Activated T-cell treated with anti-CD3 and anti-CD28 coated beads, Interleukin-2, amount 50 U/mL, for 4 hours (primary cell): Measurements from ENCODE around the gene TNS4. TPM values are rescaled to one million over a fixed set of nuclear protein-coding genes. Genes with fewer than 3 reads are reported as not detected.
A peak's percentile ranks its signal among the peaks of the same experiment; 100 is the strongest.

ENCODE experiments used
- ATAC-seq, 2 donors: fragments of 200-7000 bp; cut with Tn5 transposase; one replicate each; pipeline ENCODE4 v1.10.0; 2021
- DNase-seq: peaks from one replicate; pipeline ENCODE4 v3.0.0-alpha.2; 2020
- H3K27me3 Mint-ChIP-seq: one replicate; pipeline ENCODE4 v1.8.0; 2021; ENCODE audit warnings: low read depth, mixed read lengths
- H3K36me3 Mint-ChIP-seq: one replicate; pipeline ENCODE4 v1.8.0; 2022; ENCODE audit warnings: mixed read lengths; ENCODE audit not compliant: insufficient read depth
- H3K4me1 Mint-ChIP-seq: one replicate; pipeline ENCODE4 v1.8.0; 2021; ENCODE audit warnings: low read depth, mixed read lengths
- H3K4me3 Mint-ChIP-seq: one replicate; pipeline ENCODE4 v1.8.0; 2021; ENCODE audit warnings: mild to moderate bottlenecking, moderate library complexity, mixed read lengths
- H3K9me3 Mint-ChIP-seq: one replicate; pipeline ENCODE4 v1.8.0; 2021; ENCODE audit warnings: mixed read lengths
- total RNA-seq, 3 donors: library from RNA; stranded (reverse); gene quantifications; one replicate each; pipeline ENCODE4 v1.2.1, GENCODE V29; 2021

TNS4 gene
- total RNA-seq, 3 donors from 2014 or later = 3.9 to 4.7 (median 4.1) TPM

DNA sequence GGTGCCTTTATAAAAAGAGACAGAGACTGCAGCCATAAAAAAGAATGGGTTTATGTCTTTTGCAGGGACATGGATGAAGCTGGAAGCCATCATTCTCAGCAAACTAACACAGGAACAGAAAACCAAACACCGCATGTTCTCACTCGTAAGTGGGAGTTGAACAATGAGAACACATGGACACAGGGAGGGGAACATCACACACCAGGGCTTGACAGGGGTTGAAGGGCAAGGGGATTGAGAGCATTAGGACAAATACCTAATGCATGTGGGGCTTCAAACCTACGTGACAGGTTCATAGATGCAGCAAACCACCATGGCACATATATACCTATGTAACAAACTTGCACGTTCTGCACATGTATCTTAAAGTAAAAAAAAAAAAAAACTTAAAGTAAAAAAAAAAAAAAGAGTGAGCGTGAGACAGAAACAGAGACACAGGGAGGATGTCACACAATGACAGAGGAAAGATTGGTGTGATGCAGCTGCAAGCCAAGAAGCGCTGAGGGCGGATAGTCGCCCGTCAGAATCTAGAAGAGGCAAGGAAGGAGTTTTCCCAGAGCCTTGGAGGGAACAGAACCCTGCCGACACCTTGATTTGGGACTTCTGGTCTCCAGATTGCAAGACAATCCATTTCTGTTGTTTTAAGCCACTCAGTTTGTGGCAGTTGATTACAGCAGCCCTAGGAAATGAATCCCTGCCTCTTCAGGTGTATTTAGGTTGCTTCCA lies 27.4 kb upstream of the TNS4 start:
- Mint-ChIP-seq H3K4me3 (no peak overlapping the region), H3K36me3 (peaks cover 16% of the 10 kb centered on the region), H3K9me3 (peaks cover 21% of the 10 kb centered on the region), H3K4me1 (peaks cover 50% of the 10 kb centered on the region), H3K27me3 (no peaks in the 10 kb centered on the region)
- DNase-seq = no peak
- no peak for ATAC-seq

- Mint-ChIP-seq H3K27me3 (no peaks in the 10 kb centered on the region), H3K4me3 (no peak overlapping the region), H3K9me3 (peaks cover 24% of the 10 kb centered on the region), H3K4me1 (peaks cover 31% of the 10 kb centered on the region), H3K36me3 (peaks cover 18% of the 10 kb centered on the region)
- ATAC-seq = no peak
- no peak for DNase-seq
Observed at GRCh38 chr17:40526668-40527067, 25.2 kb upstream of the TNS4 start.

GRCh38 chr17:40525294-40525693 lies 23.9 kb upstream of the TNS4 start:
- Mint-ChIP-seq H3K4me1 (peaks cover 22% of the 10 kb centered on the region), H3K27me3 (no peaks in the 10 kb centered on the region), H3K36me3 (peaks cover 18% of the 10 kb centered on the region)

DNA sequence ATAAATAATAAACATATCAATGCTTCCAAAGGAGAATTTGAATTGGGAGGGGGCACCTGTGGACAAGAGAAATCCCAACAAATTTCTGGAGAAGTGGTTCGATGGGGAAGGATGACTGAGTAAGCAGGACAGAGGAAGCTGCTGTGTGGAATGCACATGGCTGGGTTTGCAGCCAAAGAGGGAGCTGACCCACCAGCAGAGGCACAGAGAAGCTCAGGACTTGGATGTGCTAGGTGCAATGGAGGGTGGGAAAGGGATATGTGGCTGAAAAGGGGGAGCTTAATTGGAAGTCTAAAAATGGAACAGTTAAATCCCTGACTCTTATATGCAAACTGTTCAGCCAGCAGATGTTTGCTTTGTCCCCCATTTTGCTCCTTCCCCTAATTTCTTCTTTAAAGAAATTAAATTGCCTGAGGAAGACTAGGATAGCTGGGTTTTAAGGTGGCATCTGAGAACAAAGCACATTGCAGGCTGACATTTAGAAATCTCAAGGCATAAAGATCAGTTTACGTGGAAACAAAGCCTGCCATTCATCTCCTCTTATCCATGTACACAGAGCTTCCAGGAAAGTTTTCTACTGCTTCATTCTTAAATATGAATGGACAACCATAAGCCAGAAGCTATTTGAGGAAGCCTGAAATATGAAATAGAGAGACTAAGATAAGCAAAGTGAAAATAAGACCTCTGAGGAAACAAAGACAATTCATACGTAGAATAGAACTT lies 23.0 kb upstream of the TNS4 start:
- Mint-ChIP-seq H3K9me3 (peaks cover 24% of the 10 kb centered on the region), H3K36me3 (peaks cover 18% of the 10 kb centered on the region), H3K4me3 (no peak overlapping the region), H3K27me3 (no peaks in the 10 kb centered on the region), H3K4me1 (peaks cover 15% of the 10 kb centered on the region)
- ATAC-seq (no peak), DNase-seq (no peak)

More at GRCh38 chr17:40525294-40525693, 23.9 kb upstream of the TNS4 start:
- H3K9me3 Mint-ChIP-seq = peaks cover 24% of the 10 kb centered on the region
- no peak overlapping the region for H3K4me3 Mint-ChIP-seq
- ATAC-seq (no peak), DNase-seq (no peak)

DNA sequence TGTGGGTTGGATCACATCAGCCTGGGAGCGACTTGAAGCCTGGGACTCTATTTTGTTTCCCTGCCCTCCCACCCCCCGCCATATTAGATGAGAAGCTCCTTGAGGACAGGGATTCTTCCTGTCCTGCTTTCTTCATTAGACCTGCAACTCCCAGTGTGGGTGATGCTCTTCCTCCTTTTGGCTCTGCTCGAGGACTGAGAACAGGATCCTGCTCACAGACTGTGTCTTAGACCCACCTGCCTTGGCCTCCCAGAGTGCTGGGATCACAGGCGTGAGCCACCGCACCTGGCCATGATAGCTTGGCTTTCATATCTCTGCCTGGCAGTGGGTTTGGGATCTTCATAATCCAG lies 21.5 kb upstream of the TNS4 start:
- H3K9me3 Mint-ChIP-seq = peaks cover 24% of the 10 kb centered on the region
- H3K27me3 Mint-ChIP-seq = no peaks in the 10 kb centered on the region
- no peak for DNase-seq
- H3K36me3 Mint-ChIP-seq = peaks cover 18% of the 10 kb centered on the region
- H3K4me1 Mint-ChIP-seq = peaks cover 21% of the 10 kb centered on the region
- no peak for ATAC-seq
- H3K4me3 Mint-ChIP-seq = no peak overlapping the region

DNA sequence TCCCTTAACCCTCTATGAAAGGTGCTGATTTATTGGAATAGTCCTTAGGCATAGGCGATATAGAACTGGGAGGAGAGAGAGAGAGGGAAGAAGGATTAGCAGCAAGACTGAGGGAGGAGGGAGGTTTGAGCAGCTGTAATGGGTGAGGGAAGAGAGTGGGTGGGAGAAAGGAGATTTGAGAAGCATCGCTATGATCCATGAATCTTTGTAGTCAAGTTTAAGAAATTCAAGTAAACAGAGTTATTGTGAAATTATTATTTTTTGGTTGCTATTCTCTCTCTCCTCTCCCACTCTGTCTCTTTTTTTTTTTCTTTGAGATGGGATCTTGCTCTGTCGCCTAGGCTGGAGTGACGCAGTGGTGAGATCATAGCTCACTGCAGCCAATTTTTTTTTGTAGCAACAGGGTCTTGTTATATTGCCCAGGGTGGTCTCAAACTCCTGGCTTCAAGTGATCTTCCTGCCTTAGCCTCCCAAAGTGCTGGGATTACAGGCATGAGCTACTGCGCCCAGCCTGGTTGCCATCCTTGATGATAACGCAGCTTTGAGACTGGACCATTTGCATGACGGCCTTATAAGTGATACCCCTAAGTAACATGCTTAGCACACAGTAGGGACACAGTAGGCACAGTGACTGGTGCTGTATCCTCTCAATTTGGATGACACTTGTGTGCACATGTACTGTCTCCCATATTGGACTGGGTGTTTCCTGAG lies 21.0 kb upstream of the TNS4 start:
- Mint-ChIP-seq H3K27me3 (no peaks in the 10 kb centered on the region), H3K4me3 (no peak overlapping the region), H3K36me3 (peaks cover 18% of the 10 kb centered on the region), H3K9me3 (peaks cover 24% of the 10 kb centered on the region), H3K4me1 (peaks cover 23% of the 10 kb centered on the region)
- ATAC-seq (no peak), DNase-seq (no peak)

DNA sequence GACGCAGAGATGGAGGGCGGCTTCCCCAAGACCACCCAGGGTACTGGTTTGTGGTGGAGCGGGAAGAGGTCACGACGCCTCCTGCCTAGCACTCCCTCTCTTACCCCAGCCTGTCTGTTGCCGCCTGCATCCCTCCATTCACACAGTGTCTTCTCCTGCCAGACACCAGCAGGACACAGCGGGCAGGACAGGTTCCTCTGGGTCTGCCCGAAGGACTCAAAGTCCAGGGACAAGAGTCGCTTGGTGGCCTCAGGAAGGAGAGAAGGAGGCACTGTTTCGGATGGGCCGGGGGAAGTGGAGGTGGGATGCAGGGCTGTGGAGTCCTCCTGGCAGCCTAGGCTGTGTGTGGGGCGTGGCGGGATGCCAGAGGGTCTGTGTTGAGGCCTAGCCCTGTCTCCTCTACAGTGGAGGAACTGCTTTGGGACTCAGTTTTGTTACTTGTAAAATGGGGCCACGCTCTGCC lies 19.6 kb upstream of the TNS4 start:
- DNase-seq = no peak
- ATAC-seq = no peak
- H3K36me3 Mint-ChIP-seq = peaks cover 18% of the 10 kb centered on the region
- peaks cover 34% of the 10 kb centered on the region for H3K4me1 Mint-ChIP-seq
- H3K9me3 Mint-ChIP-seq = peaks cover 24% of the 10 kb centered on the region
- no peaks in the 10 kb centered on the region for H3K27me3 Mint-ChIP-seq
- H3K4me3 Mint-ChIP-seq = no peak overlapping the region

GRCh38 chr17:40519089-40519775 lies 17.8 kb upstream of the TNS4 start:
- H3K4me3 Mint-ChIP-seq = no peak overlapping the region
- no peak for ATAC-seq
- peaks cover 7% of the 10 kb centered on the region for H3K9me3 Mint-ChIP-seq
- peaks cover 8% of the 10 kb centered on the region for H3K36me3 Mint-ChIP-seq
- H3K4me1 Mint-ChIP-seq = peaks cover 52% of the 10 kb centered on the region
- no peaks in the 10 kb centered on the region for H3K27me3 Mint-ChIP-seq
- no peak for DNase-seq

- ATAC-seq = no peak
- Mint-ChIP-seq H3K4me1 (peaks cover 57% of the 10 kb centered on the region), H3K27me3 (no peaks in the 10 kb centered on the region), H3K9me3 (peaks cover 4% of the 10 kb centered on the region), H3K4me3 (peak overlapping the region; percentile 48), H3K36me3 (peaks cover 4% of the 10 kb centered on the region)
- no peak for DNase-seq
Observed at GRCh38 chr17:40518401-40519088, 17.1 kb upstream of the TNS4 start.

GRCh38 chr17:40517981-40518380 lies 16.6 kb upstream of the TNS4 start:
- Mint-ChIP-seq H3K4me3 (peak overlapping the region; percentile 48), H3K27me3 (no peaks in the 10 kb centered on the region), H3K4me1 (peaks cover 57% of the 10 kb centered on the region), H3K9me3 (no peaks in the 10 kb centered on the region), H3K36me3 (no peaks in the 10 kb centered on the region)
- ATAC-seq (no peak), DNase-seq (no peak)

DNA sequence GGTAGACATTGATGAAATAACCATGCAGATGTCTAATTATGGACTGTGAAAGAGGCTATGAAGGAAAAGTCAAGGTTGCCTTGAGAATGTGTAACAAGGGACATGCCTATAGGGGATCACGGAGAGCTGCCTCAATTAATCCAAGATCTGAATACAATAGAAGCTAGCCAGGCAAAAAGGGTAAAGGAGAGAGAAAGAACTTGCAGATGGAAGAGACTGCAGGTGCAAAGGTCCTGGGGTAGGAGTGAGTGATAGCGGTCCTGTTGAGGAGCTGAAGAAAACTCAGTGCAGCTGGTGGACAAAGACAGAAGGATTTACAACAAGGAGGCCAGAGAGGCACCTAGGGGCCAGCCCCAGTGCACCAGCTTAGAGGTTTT lies 15.9 kb upstream of the TNS4 start:
- Mint-ChIP-seq H3K4me1 (peaks cover 57% of the 10 kb centered on the region), H3K9me3 (no peaks in the 10 kb centered on the region), H3K27me3 (no peaks in the 10 kb centered on the region), H3K4me3 (peak overlapping the region; percentile 66), H3K36me3 (no peaks in the 10 kb centered on the region)
- ATAC-seq (no peak), DNase-seq (no peak)

- peak overlapping the region; percentile 66 for H3K4me3 Mint-ChIP-seq
- no peaks in the 10 kb centered on the region for H3K9me3 Mint-ChIP-seq
- peaks cover 55% of the 10 kb centered on the region for H3K4me1 Mint-ChIP-seq
- no peaks in the 10 kb centered on the region for H3K27me3 Mint-ChIP-seq
- H3K36me3 Mint-ChIP-seq = no peaks in the 10 kb centered on the region
- DNase-seq (peak; percentile 32), ATAC-seq (peak; percentile 62 to 80)
Observed at GRCh38 chr17:40516581-40517285, 15.3 kb upstream of the TNS4 start.

GRCh38 chr17:40515491-40516041 lies 14.1 kb upstream of the TNS4 start:
- H3K27me3 Mint-ChIP-seq = no peaks in the 10 kb centered on the region
- ATAC-seq (peak; percentile 41 to 57), DNase-seq (no peak)
- peak overlapping the region; percentile 66 for H3K4me3 Mint-ChIP-seq
- H3K36me3 Mint-ChIP-seq = no peaks in the 10 kb centered on the region
- no peaks in the 10 kb centered on the region for H3K9me3 Mint-ChIP-seq
- H3K4me1 Mint-ChIP-seq = peaks cover 49% of the 10 kb centered on the region
